GM21447 (cell line): ENCODE measurements around the gene HBG1.

ENCODE experiments used
- ATAC-seq: cut with Tn5 transposase; IDR thresholded peaks from one replicate; pipeline ENCODE4 v1.9.1; 2021; ENCODE audit not compliant: unreplicated experiment

Gene HBG1

GRCh38 chr11:5228124-5228523, 21.5 kb downstream of the HBG1 start:
- ATAC-seq: no peak

GRCh38 chr11:5227681-5228080, 22.0 kb downstream of the HBG1 start:
- no peak for ATAC-seq

GRCh38 chr11:5226732-5227310, 22.8 kb downstream of the HBG1 start, which contains the start of gene HBB:
HBB (minus strand) TSS chr11:5227071; CDS start chr11:5227021, 50 bp downstream.
- ATAC-seq: no peak

DNA sequence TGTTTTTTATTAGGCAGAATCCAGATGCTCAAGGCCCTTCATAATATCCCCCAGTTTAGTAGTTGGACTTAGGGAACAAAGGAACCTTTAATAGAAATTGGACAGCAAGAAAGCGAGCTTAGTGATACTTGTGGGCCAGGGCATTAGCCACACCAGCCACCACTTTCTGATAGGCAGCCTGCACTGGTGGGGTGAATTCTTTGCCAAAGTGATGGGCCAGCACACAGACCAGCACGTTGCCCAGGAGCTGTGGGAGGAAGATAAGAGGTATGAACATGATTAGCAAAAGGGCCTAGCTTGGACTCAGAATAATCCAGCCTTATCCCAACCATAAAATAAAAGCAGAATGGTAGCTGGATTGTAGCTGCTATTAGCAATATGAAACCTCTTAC, 24.2 kb downstream of the HBG1 start:
- no peak for ATAC-seq

GRCh38 chr11:5224538-5225479, 24.8 kb downstream of the HBG1 start:
- ATAC-seq: no peak

DNA sequence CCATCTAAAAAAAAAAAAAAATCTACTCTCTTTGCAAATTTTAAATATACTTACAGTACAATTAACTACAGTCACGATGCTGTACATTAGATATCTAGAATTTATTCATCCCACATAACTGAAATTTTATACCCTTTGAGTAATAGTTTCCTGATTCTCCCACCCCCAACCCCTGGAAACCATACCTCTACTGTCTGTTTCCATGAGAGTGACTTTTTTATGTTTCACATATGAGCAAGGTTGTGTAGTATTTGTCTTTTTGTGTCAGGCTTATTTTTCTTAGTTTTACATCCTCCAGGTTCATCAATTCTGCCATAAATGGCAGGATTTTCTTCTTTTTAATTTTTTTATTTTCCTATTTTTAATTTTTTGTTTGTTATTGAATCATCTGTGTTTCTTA, 26.0 kb downstream of the HBG1 start:
- ATAC-seq: no peak

GRCh38 chr11:5223146-5223545, 26.5 kb downstream of the HBG1 start:
- ATAC-seq: no peak

- ATAC-seq: no peak
Measured at GRCh38 chr11:5210376-5210885, 39.2 kb downstream of the HBG1 start.

- peak; percentile 81 for ATAC-seq
Measured at GRCh38 chr11:5204787-5205186, 44.9 kb downstream of the HBG1 start.

GRCh38 chr11:5203366-5203765, 46.3 kb downstream of the HBG1 start:
- ATAC-seq: no peak

DNA sequence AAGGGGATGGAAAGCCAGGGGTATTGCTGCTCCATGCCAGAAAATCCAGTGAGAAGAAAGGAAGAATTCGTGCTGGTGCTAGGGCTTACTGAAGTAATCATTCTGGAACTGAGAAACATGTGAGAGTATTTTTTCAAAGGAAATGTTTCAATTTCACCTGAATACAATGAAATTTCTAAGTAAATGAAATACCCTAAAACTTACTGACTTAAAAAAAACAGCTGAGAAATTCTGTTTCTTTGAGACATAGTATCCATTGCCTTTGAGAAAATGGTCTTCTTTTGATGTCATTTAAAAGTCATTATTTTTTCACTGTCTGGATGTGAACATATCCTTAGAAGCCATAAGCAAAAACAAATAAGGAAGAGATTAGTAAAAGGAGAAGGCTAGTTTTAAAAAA, 49.1 kb downstream of the HBG1 start, which contains the start of gene OR51V1:
TSS of gene OR51V1 (minus strand) at position 101 of the 400 bp plus-strand sequence. CDS start at position 101, 0 bp downstream.
- ATAC-seq: no peak

DNA sequence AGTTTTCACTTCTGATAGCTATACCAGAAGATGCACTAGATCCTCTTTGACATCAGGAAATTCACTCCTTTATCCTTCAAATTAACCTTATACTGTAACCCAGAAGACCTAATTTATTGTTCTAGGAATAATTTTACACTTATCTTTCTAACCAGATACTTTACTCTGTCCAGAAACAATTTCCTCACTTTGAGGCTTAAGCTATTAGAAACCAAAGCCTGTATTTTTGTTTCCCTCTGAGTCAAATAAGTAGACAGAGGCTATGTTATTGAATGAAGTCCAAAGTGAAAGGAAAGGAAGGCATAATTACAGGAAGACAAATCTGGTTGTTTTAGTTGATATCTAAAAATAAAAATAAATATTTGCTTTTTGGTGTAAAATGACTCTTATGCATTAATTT, 51.4 kb downstream of the HBG1 start:
- ATAC-seq: no peak
